Inferior parietal cortex (tissue), 1 donor: ENCODE results near the gene FMR1.

ENCODE experiments used
- DNase-seq: peaks from one replicate; pipeline ENCODE4 v3.0.0-alpha.2; 2016; ENCODE audit errors: extremely low spot score

The FMR1 gene

DNA sequence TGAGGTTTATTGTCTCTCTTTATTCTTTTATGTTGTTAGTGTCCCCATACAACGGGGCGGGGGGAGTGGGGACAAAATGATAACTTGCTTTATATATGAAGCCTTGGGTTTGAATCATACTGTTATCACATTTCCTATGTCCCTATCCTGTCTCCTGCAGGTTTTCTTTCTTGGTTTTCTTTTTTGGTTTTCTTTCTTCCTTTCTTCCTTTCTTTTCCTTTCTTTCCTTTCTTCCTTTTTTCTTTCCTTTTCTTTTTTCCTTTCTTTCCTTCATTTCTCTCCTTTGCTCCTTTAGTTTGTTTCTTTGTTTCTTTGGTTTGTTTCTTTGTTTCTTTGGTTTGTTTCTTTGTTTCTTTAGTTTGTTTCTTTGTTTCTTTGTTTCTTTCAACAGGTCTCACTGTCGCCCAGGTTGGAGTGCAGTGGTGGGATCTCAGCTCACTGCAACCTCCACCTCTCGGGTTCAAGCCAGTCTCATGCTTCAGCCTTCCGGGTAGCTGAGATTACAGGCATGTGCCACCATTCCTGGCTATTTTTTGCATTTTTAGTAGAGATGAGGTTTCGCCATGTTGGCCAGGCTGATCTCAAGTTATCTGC, 4.8 kb downstream of the FMR1 start:
- DNase-seq: no peak

DNA sequence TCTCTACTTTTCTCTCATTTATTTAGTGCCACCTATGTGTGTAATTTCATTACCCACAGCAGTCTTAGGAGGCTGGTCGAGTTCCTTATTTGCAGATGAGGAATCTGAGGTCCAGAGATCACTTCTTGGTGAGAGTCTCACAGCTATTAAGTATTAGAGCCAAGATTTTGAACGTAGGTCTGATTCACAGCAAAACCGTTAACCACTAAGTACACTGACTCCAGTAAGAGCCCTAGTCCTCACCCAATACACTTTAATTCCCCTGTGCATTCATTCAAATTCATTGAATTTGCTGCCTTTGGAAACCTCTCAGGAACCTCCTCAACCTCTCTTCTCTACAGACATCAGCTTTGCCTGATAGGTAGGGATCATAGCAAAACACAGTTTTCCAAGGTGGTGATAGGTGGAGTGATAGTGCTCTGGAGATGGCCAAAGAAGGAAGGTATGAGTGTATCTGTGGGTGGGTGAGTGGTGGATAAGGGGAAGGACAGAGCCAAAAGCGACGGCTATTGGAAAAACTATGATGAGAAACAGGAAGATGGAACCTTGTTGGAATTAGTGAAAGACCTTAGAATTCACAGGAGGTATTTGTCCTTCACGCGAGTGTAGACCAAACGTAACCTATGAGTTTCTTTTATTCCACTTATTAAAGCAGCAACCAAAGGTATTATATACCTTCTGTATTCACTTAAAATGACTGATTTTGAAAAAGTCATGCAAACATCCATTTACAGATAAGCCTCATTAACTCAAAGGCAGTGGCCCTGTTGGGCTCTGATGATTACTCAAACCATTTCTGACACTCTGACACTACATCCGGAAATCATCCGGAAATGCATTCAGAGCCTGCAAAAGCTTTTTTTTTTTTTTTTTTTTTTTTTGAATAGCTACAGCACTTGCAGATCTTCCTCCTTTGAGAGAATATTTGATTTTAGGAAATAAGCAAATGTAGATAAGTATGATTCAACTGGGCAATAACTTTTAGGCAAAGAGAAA, 6.3 kb downstream of the FMR1 start:
- no peak for DNase-seq

DNA sequence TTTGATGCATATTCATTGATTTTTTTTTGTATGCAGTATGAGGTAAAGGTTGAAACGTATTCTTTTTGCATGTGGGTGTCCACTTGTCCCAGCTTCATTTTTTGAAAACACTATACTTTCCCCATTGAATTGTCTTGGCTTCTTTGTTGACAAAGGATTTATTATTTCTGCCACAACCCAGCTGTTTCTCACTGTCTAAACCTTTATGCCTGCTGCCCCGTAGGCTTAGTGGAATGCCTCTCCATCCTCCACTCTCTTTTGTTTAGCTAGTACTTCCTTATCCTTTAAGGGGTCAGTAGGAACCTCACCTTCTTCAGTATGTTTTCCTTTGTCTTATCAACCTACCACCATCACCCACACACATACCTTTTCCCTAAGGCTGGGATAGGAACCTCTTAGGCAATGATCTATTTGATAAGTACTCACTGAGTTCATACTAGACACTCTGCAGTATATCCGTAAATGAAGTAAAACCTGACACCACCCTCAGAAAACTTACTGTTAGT, 8.5 kb downstream of the FMR1 start:
- DNase-seq: no peak

DNA sequence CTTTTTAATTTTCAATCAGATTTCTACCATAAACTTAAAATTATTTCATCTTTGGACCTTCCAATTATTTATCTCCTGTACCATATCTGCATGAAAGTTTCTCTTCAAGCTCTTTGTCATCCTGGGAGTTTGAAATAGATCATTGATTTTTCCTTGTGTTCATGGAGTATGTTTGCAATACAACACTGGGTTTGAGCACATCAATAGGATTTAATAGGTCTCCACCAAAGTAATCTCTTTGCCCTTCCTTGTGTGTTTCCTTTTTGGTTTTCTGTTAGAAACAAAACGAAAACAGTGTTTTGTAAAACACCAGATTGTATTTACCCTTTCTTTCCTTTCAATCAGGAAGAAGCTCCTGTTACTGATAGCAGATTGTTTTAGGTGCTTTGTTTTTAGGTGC, 11.9 kb downstream of the FMR1 start:
- DNase-seq: no peak

DNA sequence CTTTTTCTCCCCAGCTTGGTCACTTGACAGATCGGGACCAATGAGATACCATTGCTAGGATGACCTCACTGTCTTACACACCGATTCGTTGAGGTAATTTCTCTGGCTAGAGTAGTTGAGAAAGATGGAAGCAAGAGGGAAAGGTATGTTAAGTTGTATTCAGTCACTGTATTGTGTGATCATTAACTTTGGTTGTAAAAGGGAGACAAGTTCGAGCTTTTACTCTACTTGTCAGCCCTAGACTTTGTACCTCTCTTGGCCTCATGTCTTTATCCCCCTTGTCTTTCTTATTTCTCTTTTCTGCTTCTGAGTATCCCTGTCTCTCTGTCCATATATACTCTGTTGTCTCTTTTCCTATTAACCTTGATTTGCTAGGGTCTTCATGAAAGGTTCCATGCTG, 15.5 kb downstream of the FMR1 start:
- no peak for DNase-seq

DNA sequence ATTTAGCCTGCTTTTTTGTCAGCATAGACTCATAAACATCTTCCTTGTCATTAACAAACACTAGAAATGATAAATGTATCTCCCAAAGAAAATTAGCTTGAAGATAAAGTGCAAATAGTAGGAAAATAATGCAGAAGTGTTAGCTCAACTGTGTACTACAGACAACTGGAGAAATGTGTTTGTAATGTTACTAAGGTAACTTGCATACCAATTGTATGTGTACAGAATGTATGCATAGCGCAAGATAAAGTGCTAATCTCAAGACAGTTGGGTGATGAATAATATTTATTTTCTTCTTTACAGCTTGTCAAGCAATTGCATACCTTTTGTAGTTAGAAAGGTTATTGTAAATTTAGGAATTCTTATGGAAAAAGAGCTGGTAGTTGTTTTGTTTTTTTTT, 22.1 kb downstream of the FMR1 start:
- no peak for DNase-seq

DNA sequence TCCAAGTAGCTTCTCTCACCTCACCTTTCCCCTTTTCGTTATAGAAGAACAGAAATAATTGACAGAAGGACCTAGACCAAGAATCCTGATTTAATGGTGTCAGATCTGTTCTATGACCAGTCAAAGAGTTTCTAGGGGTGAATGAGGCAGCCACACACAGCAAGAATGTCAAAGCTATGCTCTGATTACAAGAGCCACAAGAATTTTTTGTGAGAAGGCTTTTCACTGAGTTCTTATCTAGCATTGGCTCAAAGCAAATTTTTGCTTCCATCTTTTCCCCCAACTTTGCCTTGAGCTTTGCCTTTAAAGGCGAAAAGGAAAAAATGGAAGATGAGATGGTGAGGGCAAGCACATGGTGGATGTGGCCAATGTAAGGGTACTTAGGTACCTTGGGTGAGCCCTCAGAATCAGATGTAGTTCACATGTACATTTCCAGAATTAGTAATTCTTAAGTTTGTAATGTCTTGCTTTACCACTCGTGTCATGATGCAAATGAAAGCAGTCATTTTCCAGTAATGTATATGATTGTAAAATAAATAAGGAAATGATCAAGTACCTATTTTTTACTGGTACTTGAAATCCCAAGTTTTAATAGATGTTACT, 23.5 kb downstream of the FMR1 start:
- DNase-seq: no peak

DNA sequence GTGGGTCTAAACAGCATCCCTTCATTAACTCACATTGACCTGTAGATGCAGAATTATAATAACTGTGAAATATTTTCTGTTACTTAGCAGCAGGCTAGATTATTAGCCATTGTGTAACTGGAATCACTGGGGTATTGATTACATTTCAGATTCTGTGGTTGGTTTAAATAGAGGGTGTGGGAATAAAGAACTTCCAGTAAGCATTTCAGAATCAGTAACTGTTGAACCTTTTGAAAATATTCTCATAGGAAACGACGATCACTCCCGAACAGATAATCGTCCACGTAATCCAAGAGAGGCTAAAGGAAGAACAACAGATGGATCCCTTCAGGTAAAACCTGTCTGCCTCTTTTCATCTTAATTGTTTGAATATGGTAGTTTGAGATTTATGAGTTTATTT, 33.6 kb downstream of the FMR1 start:
- DNase-seq: no peak

DNA sequence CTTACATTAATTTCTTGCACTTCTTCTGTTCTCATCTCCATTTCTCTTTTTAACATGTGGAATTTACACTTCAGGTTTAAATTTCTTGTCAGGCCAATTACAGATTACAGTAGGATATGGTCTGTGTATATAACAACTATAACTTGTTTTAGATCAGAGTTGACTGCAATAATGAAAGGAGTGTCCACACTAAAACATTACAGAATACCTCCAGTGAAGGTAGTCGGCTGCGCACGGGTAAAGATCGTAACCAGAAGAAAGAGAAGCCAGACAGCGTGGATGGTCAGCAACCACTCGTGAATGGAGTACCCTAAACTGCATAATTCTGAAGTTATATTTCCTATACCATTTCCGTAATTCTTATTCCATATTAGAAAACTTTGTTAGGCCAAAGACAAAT, 36.8 kb downstream of the FMR1 start:
- no peak for DNase-seq

DNA sequence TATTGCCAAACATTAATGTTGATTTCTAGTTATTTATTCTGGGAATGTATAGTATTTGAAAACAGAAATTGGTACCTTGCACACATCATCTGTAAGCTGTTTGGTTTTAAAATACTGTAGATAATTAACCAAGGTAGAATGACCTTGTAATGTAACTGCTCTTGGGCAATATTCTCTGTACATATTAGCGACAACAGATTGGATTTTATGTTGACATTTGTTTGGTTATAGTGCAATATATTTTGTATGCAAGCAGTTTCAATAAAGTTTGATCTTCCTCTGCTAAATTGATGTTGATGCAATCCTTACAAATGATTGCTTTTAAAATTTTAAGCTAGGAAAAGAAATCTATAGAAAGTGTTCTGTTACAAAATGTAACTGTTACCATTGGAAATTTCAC, 38.6 kb downstream of the FMR1 start:
- no peak for DNase-seq

DNA sequence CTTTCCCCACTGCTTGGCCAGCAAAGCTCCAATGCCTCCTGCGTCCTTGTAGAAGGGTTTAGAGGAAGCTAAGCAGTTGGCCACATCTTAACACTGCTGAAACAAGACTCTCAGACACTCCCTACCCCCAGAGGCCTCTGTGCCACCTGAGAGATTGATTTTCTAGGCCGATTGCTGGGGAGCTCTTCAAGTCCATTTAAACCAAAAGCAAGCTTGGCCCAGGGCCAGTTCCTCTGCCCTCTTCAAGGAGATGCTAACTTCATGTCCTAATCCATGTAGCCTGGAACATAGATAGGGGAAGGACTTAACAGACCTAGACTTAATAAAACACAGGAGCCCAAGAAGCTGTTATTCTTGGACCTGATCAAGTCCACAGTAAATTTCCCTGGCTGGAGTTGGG, 42.3 kb downstream of the FMR1 start:
- DNase-seq: no peak

DNA sequence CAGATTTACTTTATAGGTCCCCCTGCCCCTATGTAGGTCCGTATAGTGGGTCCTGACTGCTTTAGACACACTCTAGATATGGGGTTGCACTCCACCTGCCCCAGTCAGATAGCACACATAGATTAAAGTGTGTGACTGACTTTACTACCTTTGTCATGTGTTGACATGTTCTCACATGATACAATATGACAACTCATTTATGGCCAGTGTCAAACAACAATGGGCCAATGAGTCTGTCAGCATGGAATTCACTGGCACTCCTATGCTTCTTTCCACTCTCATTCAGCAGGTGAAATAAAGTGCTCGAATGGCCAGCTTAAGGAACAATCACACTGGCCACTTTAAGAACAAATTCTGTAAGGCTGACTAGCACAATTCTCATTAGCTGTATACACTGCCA, 45.6 kb downstream of the FMR1 start:
- no peak for DNase-seq

DNA sequence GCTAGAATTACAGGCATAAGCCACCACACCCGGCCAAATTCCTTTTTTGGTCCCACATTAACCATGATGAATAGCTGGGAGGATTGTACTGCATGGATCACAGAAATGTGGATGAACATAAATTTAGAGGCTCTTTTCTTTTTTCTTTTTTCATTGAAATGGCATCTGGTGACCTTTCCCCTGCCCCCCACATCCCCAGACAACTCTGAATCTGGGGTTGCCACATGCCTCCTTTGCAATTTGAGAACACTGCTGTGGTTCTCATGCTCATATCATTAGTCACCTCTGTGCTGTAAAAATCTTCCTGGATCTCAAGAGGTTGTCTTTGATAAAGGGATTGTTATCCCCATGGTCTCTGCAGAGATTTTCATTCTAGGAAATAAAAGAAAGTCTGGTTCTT, 46.6 kb downstream of the FMR1 start:
- DNase-seq: no peak

DNA sequence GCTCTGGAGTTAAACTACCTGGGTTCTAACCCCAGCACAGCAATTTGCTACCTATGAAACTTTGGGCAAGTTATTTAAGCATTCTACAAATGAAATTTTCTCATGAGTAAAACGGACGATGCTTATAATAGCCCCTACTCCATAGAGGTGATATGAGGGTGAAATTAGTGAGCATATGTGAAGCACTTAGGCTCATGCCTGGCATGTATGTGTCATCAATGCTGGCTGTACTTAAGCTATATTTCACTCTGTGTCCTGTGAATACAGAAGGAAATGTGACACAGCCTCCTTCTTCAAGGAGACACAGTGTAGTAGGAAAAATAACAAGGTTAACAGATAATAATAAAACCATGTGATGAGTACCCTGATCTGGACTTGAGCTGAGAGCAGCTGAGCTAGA, 49.0 kb downstream of the FMR1 start:
- DNase-seq: no peak

DNA sequence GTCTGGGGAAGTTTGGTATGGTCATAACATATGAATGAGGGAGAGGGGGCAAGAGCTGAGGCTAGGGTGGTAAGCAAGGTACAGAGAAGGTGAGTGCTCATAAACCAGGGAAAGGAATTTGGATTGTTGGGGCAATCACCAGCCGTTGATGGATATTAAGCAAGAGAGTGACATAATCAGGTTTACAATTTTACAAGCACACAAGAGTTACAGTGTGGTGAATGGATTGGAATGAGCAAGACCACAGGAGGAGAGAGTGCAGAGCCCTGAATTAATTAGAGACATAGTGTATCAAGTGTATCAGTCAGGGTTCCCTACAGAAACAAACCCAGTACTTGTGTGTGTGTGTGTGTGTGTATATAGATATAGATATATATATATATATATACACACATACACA, 50.8 kb downstream of the FMR1 start:
- DNase-seq: no peak

DNA sequence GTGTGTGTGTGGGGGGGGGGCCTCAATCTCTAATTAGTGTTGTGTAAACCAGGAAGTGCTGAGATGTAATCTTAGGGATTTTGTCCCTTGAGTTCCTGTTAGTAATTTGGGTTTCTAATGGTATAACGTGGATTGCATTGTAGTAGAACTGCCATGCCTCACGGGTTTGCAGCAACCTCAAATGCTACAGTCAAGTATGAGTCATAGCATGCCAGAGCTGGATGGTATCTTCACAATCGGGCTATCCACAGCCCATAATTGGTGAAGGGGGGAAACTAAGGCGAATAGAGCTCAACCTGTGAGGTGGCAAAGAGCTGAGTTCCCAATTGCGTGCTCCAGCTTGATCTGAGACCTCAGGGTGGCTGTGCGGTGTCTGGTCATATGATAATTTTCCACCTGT, 67.2 kb downstream of the FMR1 start:
- DNase-seq: no peak

DNA sequence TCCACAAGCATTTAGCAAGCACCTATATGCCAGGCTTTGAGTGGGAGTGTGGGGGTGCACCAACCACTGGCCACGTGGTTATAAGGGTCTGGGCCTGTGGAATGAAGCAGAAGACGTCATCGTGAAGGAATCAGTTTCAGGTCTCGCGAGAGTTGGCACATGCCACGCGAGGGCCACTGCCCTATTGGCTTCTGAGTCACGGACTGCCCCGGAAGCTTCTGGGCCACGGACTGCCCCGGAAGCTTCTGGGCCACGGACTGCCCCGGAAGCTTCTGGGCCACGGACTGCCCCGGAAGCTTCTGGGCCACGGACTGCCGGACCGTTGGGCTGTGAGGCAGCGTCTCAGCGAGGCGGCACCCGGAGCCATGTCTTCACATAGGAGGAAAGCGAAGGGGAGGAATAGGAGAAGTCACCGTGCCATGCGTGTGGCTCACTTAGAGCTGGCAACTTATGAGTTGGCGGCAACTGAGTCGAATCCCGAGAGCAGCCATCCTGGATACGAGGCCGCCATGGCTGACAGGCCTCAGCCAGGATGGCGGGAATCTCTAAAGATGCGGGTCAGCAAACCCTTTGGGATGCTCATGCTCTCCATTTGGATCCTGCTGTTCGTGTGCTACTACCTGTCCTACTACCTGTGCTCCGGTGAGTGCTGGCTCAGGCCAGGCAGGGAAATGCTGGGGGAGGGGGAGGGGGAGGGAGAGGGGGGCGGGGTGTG, 69.5 kb downstream of the FMR1 start, which contains the start of gene FMR1NB:
Gene FMR1NB, plus strand, starts transcription at position 300 of the 715 bp plus-strand sequence. Its CDS starts 66 bp downstream, at position 366.
- no peak for DNase-seq
